ENCODE data around the gene NUDCD3. TPM values are rescaled to one million over a fixed set of nuclear protein-coding genes. Genes with fewer than 3 reads are reported as not detected.

The NUDCD3 gene
- total RNA-seq, 6 experiments from 2014 or later, result 24.4 to 47.1 (median 42.5) TPM

DNA sequence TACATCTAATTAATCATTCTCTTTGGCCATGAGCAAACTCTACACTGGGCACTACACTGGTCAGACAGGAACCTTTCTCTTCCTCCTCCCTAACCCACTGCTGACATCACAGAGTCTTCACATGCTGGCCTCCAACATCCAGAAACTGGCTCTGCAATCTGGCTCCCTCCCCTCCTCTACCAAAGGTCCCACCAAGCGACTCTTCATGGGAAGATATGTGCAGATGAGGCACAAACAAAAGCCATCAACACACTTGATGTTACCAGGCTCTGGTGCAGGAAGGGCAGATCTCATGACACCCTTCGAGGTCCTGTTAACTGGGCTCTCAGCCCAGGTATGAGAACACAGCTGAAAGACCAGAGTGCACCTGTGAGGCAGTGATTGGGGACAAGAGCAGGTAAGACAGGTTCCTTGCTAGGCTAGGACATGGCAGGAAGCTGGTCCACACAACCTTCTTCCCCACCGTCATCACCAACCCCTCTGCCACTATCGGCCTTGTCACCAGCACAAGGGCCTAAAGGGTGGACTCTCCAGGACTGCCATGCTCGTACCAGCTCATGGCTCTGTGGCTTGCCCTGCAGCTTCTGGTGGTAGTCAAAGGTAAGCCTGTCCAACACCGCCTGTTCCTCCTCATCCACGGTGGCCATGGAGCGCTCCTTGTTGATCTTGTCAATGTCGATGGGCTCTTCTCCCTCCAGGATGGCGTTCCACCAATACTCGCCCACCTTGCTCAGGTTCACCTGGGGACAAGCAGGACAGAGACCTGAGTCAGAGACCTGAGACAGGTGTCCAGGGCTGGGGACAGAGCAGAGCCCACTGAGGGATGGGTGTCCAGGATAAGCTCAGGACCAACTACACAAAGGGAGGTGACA, 98.5 kb downstream of the NUDCD3 start:
- H3K4me3 ChIP-seq, result no peak overlapping the region
- H3K27me3 ChIP-seq, result no peaks in the 10 kb centered on the region
- H3K9me3 ChIP-seq, result no peaks in the 10 kb centered on the region
- H3K4me1 ChIP-seq, result no peaks in the 10 kb centered on the region
- H3K27ac ChIP-seq, result no peak overlapping the region
- WGBS (ENCODE audit: insufficient coverage, low coverage, low lambda C conversion rate, missing lambda C conversion rate), result 96% methylated on average over 4 of the region's 11 CpGs
- H3K36me3 ChIP-seq, result peaks cover 0 to 42% (median 15%) of the 10 kb centered on the region in 4 donors
- ATAC-seq (no peak), DNase-seq (peak in 1 of 3 donors; percentile 25)
- intact Hi-C loops (cut with DNase I), result no loop called here
- no peak for TF ChIP-seq POLR2A (IDR thresholded peaks at IDR 0.05)
- no peak for TF ChIP-seq CTCF (IDR thresholded peaks at IDR 0.05)

DNA sequence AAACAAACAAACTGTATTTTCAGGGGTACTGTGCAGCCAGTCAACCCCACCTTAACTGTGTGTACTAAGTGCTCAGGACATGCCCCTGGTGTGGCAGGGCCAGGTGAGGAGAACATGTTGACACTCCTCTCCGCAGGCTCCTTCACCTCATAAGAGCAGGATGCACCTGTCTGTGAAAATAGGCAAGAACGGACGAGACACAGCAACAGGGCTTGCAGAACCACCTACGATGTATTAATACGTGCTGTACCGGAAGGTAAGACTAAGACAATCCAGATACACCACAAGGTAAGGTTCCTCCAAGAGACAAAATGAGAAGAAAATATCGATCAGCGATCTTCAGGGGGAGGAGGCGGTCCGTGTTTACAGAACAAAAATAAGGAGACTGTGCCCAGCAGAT, 99.3 kb downstream of the NUDCD3 start:
- DNase-seq, result peak in 1 of 3 donors; percentile 21

GRCh38 chr7:44390701-44391100, 99.8 kb downstream of the NUDCD3 start:
- peak in 1 of 3 donors; percentile 7 for DNase-seq
- no peak for ATAC-seq
- Histone ChIP-seq H3K9me3 (no peaks in the 10 kb centered on the region), H3K4me3 (no peak overlapping the region), H3K4me1 (no peaks in the 10 kb centered on the region), H3K27me3 (no peaks in the 10 kb centered on the region), H3K36me3 (peaks cover 0 to 47% (median 15%) of the 10 kb centered on the region in 4 donors), H3K27ac (no peak overlapping the region)
- TF ChIP-seq CTCF (IDR thresholded peaks at IDR 0.05) (no peak), POLR2A (IDR thresholded peaks at IDR 0.05) (no peak)
- intact Hi-C loops (cut with DNase I), result no loop called here
- WGBS (ENCODE audit: insufficient coverage, low coverage, low lambda C conversion rate, missing lambda C conversion rate), result 93% methylated on average over 2 of the region's 2 CpGs

More for the DNA sequence above, 99.3 kb downstream of the NUDCD3 start:
- Histone ChIP-seq H3K9me3 (no peaks in the 10 kb centered on the region), H3K36me3 (peaks cover 0 to 47% (median 15%) of the 10 kb centered on the region in 4 donors), H3K27ac (no peak overlapping the region), H3K4me3 (no peak overlapping the region), H3K4me1 (no peaks in the 10 kb centered on the region), H3K27me3 (no peaks in the 10 kb centered on the region)
- ATAC-seq, result no peak
- TF ChIP-seq CTCF (IDR thresholded peaks at IDR 0.05) (no peak), POLR2A (IDR thresholded peaks at IDR 0.05) (no peak)
- intact Hi-C loops (cut with DNase I), result no loop called here
- 91% methylated on average over 9 of the region's 10 CpGs for WGBS (ENCODE audit: insufficient coverage, low coverage, low lambda C conversion rate, missing lambda C conversion rate)

DNA sequence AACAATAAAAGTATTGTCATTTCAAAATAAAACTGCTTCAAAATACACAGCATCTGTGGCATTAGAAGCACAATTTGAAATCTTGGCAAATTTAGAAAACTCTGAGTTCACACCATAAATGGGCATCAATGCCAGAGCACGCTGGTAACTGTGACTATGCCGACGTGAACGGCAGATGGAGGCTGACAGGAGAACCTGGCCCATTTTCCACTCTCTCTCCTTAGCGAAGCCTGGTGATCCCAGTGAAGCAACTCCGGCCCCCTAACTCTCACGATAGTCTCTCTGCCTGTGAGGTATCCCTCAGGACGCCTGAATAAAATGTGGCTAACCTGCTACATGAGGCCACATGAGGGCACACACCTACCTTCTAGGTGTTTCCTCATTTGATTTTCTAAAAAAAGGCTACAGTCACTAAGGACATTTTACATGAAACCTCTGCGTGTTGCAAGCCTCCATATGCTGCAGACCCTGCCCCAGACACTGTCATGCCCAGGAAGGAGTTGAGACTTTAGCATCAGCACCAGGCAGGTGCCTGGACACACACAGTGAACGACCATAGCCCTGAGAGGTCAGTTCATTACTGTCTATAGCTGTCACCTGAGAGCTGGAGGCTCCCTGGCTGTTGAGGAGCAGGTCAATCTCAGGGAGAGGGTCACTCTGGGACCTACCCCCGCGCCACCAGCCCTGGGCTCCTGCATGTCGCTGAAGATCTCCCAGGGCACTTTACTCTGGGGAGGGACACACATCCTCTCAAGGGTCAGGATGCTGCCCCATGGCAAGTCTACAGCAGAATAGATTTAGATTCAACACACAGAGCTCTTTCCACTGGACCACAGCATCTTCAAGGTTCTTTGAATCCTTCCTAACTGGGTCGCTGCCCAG, 102.1 kb downstream of the NUDCD3 start:
- no peak overlapping the region for H3K27ac ChIP-seq
- H3K4me3 ChIP-seq, result no peak overlapping the region
- no peak for ATAC-seq
- H3K36me3 ChIP-seq, result peaks cover 0 to 60% (median 16%) of the 10 kb centered on the region in 4 donors
- no peak for TF ChIP-seq POLR2A (IDR thresholded peaks at IDR 0.05)
- TF ChIP-seq CTCF (IDR thresholded peaks at IDR 0.05), result no peak
- no peaks in the 10 kb centered on the region for H3K27me3 ChIP-seq
- no peaks in the 10 kb centered on the region for H3K4me1 ChIP-seq
- DNase-seq, result peak in 1 of 3 donors; percentile 25
- no peaks in the 10 kb centered on the region for H3K9me3 ChIP-seq
- intact Hi-C loops (cut with DNase I), result no loop called here
- 97% methylated on average over 6 of the region's 14 CpGs for WGBS (ENCODE audit: insufficient coverage, low coverage, low lambda C conversion rate, missing lambda C conversion rate)
